Omental fat pad (tissue), 4 donors: ENCODE results near the gene RBMS3. TPM values are rescaled to one million over a fixed set of nuclear protein-coding genes. Genes with fewer than 3 reads are reported as not detected.

Experiments used
- ATAC-seq: fragments of 150-250 bp; one replicate; pipeline ENCODE4 v1.9.1; 2016; ENCODE audit warnings: mild to moderate bottlenecking, moderate library complexity; ENCODE audit not compliant: low FRiP score
- DNase-seq: peaks from one replicate; pipeline ENCODE4 v3.0.0-alpha.2; 2019; ENCODE audit warnings: low spot score
- total RNA-seq, 4 donors: library from RNA; depleted of rRNA; stranded (reverse); fragments of >200 nt; gene quantifications; one replicate each; pipeline ENCODE4 v1.1.0, GENCODE V29; 2016
- TF ChIP-seq, protein P1 (sequence below), 3 donors: fragments of 450-650 bp; IDR thresholded peaks; one replicate each; pipeline ENCODE4 v1.5.1; 2016 to 2017; ENCODE audit warnings: antibody characterized with exemption in 3 of 3, mild to moderate bottlenecking in 3 of 3, moderate library complexity in 2 of 3

Gene RBMS3
- total RNA-seq, 4 donors from 2014 or later = 61.5 to 185 (median 120) TPM

- TF ChIP-seq, protein P1, sequence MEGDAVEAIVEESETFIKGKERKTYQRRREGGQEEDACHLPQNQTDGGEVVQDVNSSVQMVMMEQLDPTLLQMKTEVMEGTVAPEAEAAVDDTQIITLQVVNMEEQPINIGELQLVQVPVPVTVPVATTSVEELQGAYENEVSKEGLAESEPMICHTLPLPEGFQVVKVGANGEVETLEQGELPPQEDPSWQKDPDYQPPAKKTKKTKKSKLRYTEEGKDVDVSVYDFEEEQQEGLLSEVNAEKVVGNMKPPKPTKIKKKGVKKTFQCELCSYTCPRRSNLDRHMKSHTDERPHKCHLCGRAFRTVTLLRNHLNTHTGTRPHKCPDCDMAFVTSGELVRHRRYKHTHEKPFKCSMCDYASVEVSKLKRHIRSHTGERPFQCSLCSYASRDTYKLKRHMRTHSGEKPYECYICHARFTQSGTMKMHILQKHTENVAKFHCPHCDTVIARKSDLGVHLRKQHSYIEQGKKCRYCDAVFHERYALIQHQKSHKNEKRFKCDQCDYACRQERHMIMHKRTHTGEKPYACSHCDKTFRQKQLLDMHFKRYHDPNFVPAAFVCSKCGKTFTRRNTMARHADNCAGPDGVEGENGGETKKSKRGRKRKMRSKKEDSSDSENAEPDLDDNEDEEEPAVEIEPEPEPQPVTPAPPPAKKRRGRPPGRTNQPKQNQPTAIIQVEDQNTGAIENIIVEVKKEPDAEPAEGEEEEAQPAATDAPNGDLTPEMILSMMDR (IDR thresholded peaks at IDR 0.05) = no peak
- DNase-seq (no peak), ATAC-seq (peak; percentile 49)
Measured at GRCh38 chr3:29759411-29760225, 478.7 kb downstream of the RBMS3 start.

GRCh38 chr3:29760226-29760685, 479.4 kb downstream of the RBMS3 start:
- DNase-seq (no peak), ATAC-seq (no peak)
- TF ChIP-seq, protein P1 (IDR thresholded peaks at IDR 0.05) = no peak

GRCh38 chr3:29761517-29761916, 480.6 kb downstream of the RBMS3 start:
- no peak for DNase-seq
- TF ChIP-seq, protein P1 (IDR thresholded peaks at IDR 0.05) = no peak
- ATAC-seq = no peak

- ATAC-seq (no peak), DNase-seq (no peak)
- TF ChIP-seq, protein P1 (IDR thresholded peaks at IDR 0.05) = no peak
Measured at GRCh38 chr3:29763115-29763514, 482.2 kb downstream of the RBMS3 start.

- no peak for ATAC-seq
- TF ChIP-seq, protein P1 (IDR thresholded peaks at IDR 0.05) = no peak
- no peak for DNase-seq
Measured at GRCh38 chr3:29764041-29764440, 483.2 kb downstream of the RBMS3 start.

DNA sequence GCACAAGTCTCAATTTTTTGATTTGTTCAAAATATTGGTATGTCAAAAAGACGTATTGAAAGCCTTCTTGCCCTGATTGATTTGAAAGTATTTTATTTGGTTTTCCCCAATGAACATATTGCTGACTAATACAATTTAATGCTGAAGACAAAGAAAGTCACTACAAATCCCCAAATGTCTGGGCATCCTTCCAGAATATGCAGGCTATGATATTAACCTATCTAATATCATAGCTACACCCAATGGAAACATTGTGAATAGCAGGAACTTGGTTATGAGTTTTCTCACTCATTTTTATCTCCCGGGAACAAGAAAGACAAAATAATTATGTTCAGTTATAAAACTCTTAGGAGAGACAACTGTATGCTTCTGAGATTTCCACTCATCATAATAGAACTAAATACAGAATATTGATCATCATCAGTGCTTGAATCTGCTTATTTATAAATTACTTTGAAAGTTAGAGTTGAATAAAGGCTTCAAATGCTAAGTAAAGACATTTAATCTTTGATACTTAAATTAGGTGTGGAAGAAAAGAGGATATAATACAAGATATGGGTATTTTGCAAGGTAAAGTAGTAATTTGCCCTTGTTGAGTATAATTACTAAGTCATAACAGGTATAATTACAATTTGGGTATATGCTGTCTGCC, 483.9 kb downstream of the RBMS3 start:
- TF ChIP-seq, protein P1 (IDR thresholded peaks at IDR 0.05) = no peak
- ATAC-seq (no peak), DNase-seq (no peak)
